Sigmoid colon (tissue), 7 donors: ENCODE measurements around the gene CREB1. TPM values are rescaled to one million over a fixed set of nuclear protein-coding genes. Genes with fewer than 3 reads are reported as not detected.

Experiments
- DNase-seq: peaks from one replicate; pipeline ENCODE4 v3.0.0-alpha.2; 2019
- H3K27ac ChIP-seq, 4 donors: fragments of 200-600 bp; sonication (generic); one replicate each; pipeline ENCODE4 v1.5.1; 2016 to 2019; ENCODE audit warnings: mild to moderate bottlenecking in 1 of 4
- H3K27me3 ChIP-seq, 3 donors: fragments of 200-600 bp; sonication (generic); one replicate each; pipeline ENCODE4 v1.5.1; 2019; ENCODE audit warnings: mild to moderate bottlenecking in 1 of 3
- H3K36me3 ChIP-seq, 4 donors: fragments of 200-600 bp; sonication (generic); one replicate each; pipeline ENCODE4 v1.5.1; 2016 to 2019
- H3K4me1 ChIP-seq, 4 donors: fragments of 200-600 bp; sonication (generic); one replicate each; pipeline ENCODE4 v1.5.1; 2017 to 2019
- H3K4me3 ChIP-seq, 4 donors: fragments of 200-600 bp; sonication (generic); one replicate each; pipeline ENCODE4 v1.5.1; 2017 to 2019; ENCODE audit warnings: mild to moderate bottlenecking in 2 of 4, moderate library complexity in 1 of 4
- H3K9me3 ChIP-seq, 4 donors: fragments of 200-600 bp in 3 of 4; sonication (generic) in 3 of 4; one replicate each; pipeline versions ENCODE4 v1.5.1 to v1.6.1; 2013 to 2019
- EP300 ChIP-seq, 4 donors: sonication (generic); formaldehyde crosslinking; IDR thresholded peaks; one replicate each; pipeline ENCODE4 v1.6.1; 2017; ENCODE audit warnings: antibody characterized with exemption in 4 of 4
- POLR2A ChIP-seq, 2 donors: fragments of 450-650 bp; IDR thresholded peaks; one replicate each; pipeline ENCODE4 v1.6.1; 2016; ENCODE audit warnings: antibody characterized with exemption in 2 of 2, mild to moderate bottlenecking in 2 of 2, moderate library complexity in 2 of 2
- POLR2AphosphoS5 ChIP-seq, 4 donors: sonication (generic); formaldehyde crosslinking; IDR thresholded peaks; one replicate each; pipeline ENCODE4 v1.6.1; 2017; ENCODE audit warnings: antibody characterized with exemption in 4 of 4
- WGBS, 2 donors: extraction: QIAGEN DNeasy Blood & Tissue Kit; methylation state at CpG; one replicate each; pipeline ENCODE4 v1.1.7; 2013; 5-methylcytosine and 5-hydroxymethylcytosine counted together
- intact Hi-C: fragments of 100-400 bp; cut with DNase I; formaldehyde crosslinking; loops from one replicate; pipeline ENCODE4 v1.15.1; 2023
- polyA plus RNA-seq, 3 donors: library from polyadenylated mRNA; stranded (reverse); fragments of 200-250 nt; gene quantifications; one replicate each; pipeline ENCODE4 v1.2.3, GENCODE V29; 2013
- total RNA-seq, 4 donors: library from RNA; depleted of rRNA; stranded (reverse); fragments of >200 nt; gene quantifications; one replicate each; pipeline ENCODE4 v1.1.0, GENCODE V29; 2016
- TF ChIP-seq, protein P1 (sequence below), 4 experiments: fragments of 450-650 bp in 3 of 4; fragments of 200-600 bp in 1 of 4; IDR thresholded peaks; one replicate each; pipeline ENCODE4 v1.5.1; 2016 to 2019; ENCODE audit warnings: antibody characterized with exemption in 4 of 4, mild to moderate bottlenecking in 3 of 4, moderate library complexity in 2 of 4
- donor health status: healthy with polysubstance abuse.
- donor health status: Bipolar disorder and iron deficiency.
- donor health status: healthy.

The CREB1 gene
- total and polyA plus RNA-seq, 7 donors: 7.2 to 52.0 (median 31.3) TPM

DNA sequence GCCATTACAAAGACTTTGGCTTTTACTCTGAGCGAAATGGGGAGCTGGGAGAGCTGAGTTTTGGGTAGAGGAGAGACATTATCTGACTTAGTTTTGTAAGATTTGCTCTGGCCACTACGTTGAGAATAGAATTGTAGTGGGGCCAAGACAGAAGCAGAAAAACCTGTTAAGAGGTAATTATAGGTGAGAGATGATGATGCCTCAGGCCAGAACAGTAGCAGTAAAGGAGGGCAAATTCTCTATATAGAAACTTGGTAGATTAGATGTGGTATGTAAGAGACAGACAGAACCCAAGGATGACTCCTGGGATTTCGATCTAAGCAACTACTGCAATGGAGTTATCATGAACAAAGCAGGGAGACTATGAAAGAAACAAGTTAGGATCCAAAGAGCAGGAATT is 17.4 kb upstream of the CREB1 start:
- Histone ChIP-seq H3K27me3 (no peaks in the 10 kb centered on the region), H3K27ac (no peak overlapping the region), H3K4me3 (no peak overlapping the region), H3K9me3 (peaks cover 0 to 6% (median 0%) of the 10 kb centered on the region in 4 donors), H3K4me1 (no peaks in the 10 kb centered on the region), H3K36me3 (no peaks in the 10 kb centered on the region)
- WGBS, 2 donors: 80 to 85% methylated on average over 3 of the region's 3 CpGs
- intact Hi-C loops: no loop called here
- TF ChIP-seq POLR2AphosphoS5 (IDR thresholded peaks at IDR 0.05): no peak
- no peak for TF ChIP-seq EP300 (IDR thresholded peaks at IDR 0.05)
- no peak for TF ChIP-seq POLR2A (IDR thresholded peaks at IDR 0.05)
- no peak for DNase-seq

DNA sequence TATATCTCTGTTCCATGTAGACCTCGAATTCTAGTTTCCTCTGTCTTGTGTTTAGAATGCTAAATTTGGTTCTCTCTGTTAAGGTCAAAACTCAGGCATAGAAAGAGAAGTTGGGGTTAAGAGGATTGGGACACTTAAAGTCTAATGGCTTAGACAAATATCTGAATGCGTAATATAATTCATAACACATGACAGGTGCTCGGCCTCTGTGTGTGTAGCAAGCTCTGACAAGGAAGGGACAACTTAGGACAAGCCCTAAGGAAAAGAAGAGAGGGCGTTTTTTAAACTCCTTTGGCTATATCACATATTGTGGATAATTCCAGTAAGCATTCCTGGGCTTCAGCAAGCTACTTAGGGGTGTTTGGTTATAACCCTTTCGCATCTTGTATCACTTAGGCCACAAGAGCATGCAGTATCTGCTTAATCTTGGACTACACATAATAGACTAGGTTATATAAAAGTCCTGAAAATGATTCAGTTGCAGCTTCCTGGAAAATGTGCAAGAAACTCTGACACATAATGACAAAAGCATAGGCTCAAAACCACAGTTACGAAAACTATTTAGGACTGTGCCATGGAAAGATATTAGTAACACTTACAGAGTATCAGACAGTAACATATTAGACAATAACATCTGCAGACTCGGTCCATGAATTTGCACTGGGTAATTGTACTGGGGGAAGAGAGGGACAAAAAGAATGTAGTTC is 16.1 kb upstream of the CREB1 start:
- peak in 1 of 4 donors; percentile 29 for TF ChIP-seq POLR2AphosphoS5 (IDR thresholded peaks at IDR 0.05)
- TF ChIP-seq EP300 (IDR thresholded peaks at IDR 0.05): no peak
- TF ChIP-seq, protein P1, sequence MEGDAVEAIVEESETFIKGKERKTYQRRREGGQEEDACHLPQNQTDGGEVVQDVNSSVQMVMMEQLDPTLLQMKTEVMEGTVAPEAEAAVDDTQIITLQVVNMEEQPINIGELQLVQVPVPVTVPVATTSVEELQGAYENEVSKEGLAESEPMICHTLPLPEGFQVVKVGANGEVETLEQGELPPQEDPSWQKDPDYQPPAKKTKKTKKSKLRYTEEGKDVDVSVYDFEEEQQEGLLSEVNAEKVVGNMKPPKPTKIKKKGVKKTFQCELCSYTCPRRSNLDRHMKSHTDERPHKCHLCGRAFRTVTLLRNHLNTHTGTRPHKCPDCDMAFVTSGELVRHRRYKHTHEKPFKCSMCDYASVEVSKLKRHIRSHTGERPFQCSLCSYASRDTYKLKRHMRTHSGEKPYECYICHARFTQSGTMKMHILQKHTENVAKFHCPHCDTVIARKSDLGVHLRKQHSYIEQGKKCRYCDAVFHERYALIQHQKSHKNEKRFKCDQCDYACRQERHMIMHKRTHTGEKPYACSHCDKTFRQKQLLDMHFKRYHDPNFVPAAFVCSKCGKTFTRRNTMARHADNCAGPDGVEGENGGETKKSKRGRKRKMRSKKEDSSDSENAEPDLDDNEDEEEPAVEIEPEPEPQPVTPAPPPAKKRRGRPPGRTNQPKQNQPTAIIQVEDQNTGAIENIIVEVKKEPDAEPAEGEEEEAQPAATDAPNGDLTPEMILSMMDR (IDR thresholded peaks at IDR 0.05): no peak
- TF ChIP-seq POLR2A (IDR thresholded peaks at IDR 0.05): no peak
- H3K27ac ChIP-seq: peak overlapping the region in 2 of 4 donors; percentile 1 to 24

GRCh38 chr2:207514451-207514850 is 15.3 kb upstream of the CREB1 start:
- H3K27ac ChIP-seq: peak overlapping the region in 1 of 4 donors; percentile 1
- intact Hi-C loops: no loop called here
- 84 to 93% methylated on average over 2 of the region's 2 CpGs for whole genome bisulfite sequencing, 2 donors

More for the DNA sequence above, 16.1 kb upstream of the CREB1 start:
- no peaks in the 10 kb centered on the region for H3K36me3 ChIP-seq
- intact Hi-C loops: no loop called here
- no peak for DNase-seq
- no peaks in the 10 kb centered on the region for H3K27me3 ChIP-seq
- 83 to 86% methylated on average over 7 of the region's 7 CpGs for WGBS, 2 donors
- no peak overlapping the region for H3K4me3 ChIP-seq
- H3K9me3 ChIP-seq: no peaks in the 10 kb centered on the region
- no peaks in the 10 kb centered on the region for H3K4me1 ChIP-seq

DNA sequence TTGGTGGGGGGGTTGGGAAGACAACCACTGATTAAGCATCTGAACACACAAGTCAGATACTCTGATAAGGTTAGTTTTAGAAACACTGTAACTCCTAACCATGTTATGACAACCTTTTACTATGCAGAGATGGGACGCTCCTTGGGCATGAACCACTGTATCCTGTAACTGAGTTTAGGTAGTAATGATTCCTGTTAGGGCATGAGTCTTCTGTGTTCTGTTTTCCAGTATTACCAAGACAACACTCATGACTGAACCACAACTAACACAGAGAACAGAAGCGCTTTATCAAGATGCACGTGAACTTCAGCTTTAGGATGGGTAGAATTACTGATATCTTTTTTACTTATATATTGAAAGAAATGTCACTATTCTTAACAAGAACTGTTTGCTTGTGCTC is 14.1 kb upstream of the CREB1 start:
- intact Hi-C loops: no loop called here
- TF ChIP-seq, protein P1 (IDR thresholded peaks at IDR 0.05): no peak
- TF ChIP-seq POLR2AphosphoS5 (IDR thresholded peaks at IDR 0.05) (no peak), POLR2A (IDR thresholded peaks at IDR 0.05) (no peak), EP300 (IDR thresholded peaks at IDR 0.05) (no peak)
- WGBS, 2 donors: 91 to 94% methylated on average over 3 of the region's 3 CpGs
- H3K9me3 ChIP-seq: no peaks in the 10 kb centered on the region
- no peak for DNase-seq
- no peaks in the 10 kb centered on the region for H3K4me1 ChIP-seq
- no peak overlapping the region for H3K4me3 ChIP-seq
- H3K27me3 ChIP-seq: no peaks in the 10 kb centered on the region
- H3K36me3 ChIP-seq: no peaks in the 10 kb centered on the region
- no peak overlapping the region for H3K27ac ChIP-seq

More at GRCh38 chr2:207514451-207514850, 15.3 kb upstream of the CREB1 start:
- TF ChIP-seq EP300 (IDR thresholded peaks at IDR 0.05) (no peak), POLR2AphosphoS5 (IDR thresholded peaks at IDR 0.05) (no peak), POLR2A (IDR thresholded peaks at IDR 0.05) (no peak)
- TF ChIP-seq, protein P1 (IDR thresholded peaks at IDR 0.05): no peak
- Histone ChIP-seq H3K36me3 (no peaks in the 10 kb centered on the region), H3K4me1 (no peaks in the 10 kb centered on the region), H3K27me3 (no peaks in the 10 kb centered on the region), H3K9me3 (no peaks in the 10 kb centered on the region), H3K4me3 (no peak overlapping the region)
- DNase-seq: no peak

- TF ChIP-seq, protein P1 (IDR thresholded peaks at IDR 0.05): no peak
- no peak for TF ChIP-seq EP300 (IDR thresholded peaks at IDR 0.05)
- no peak for TF ChIP-seq POLR2AphosphoS5 (IDR thresholded peaks at IDR 0.05)
- no peak for TF ChIP-seq POLR2A (IDR thresholded peaks at IDR 0.05)
- Histone ChIP-seq H3K4me1 (no peaks in the 10 kb centered on the region), H3K36me3 (no peaks in the 10 kb centered on the region), H3K4me3 (no peak overlapping the region), H3K9me3 (no peaks in the 10 kb centered on the region), H3K27ac (no peak overlapping the region), H3K27me3 (no peaks in the 10 kb centered on the region)
- WGBS, 2 donors: 85 to 93% methylated on average over 1 of the region's 1 CpG
- DNase-seq: no peak
- intact Hi-C loops: no loop called here
These were observed 13.6 kb upstream of the CREB1 start for GRCh38 chr2:207516206-207516605.
